Measurements from ENCODE around the gene CYP19A1. TPM values are rescaled to one million over a fixed set of nuclear protein-coding genes. Genes with fewer than 3 reads are reported as not detected.

Gene CYP19A1
- total and polyA plus RNA-seq, 9 of the 15 experiments (the other 6 are each of a cell fraction or from before 2014, with no cell fraction given): 0.16 to 0.63 (median 0.47) TPM; not detected in 3

GRCh38 chr15:51323749-51324148, 14.6 kb downstream of the CYP19A1 start:
- Histone ChIP-seq H3K9me3 (replicated peaks; ENCODE audit: control insufficient read depth, insufficient read depth, low read depth, low read length) (no peaks in the 10 kb centered on the region), H4K20me1 (replicated peaks; ENCODE audit: control insufficient read depth, insufficient read depth, low read length) (no peaks in the 10 kb centered on the region; the same call in 1 of the 2 replicates), H3K27ac (ENCODE audit: extremely low read depth, low read depth, low read length) (no peak overlapping the region), H2AFZ (ENCODE audit: low read depth, low read length) (no peak overlapping the region), H3K4me2 (ENCODE audit: insufficient read depth, low read length) (no peak overlapping the region), H3K9ac (ENCODE audit: insufficient read depth in 1 of 2, low read depth in 2 of 2, low read length in 2 of 2) (no peak overlapping the region), H3K36me3 (ENCODE audit: control insufficient read depth, insufficient read depth, low read length) (no peaks in the 10 kb centered on the region), H3K79me2 (ENCODE audit: control insufficient read depth, insufficient read depth, low read length) (no peaks in the 10 kb centered on the region), H3K4me1 (replicated peaks in 1 of 2; ENCODE audit: control insufficient read depth in 2 of 2, insufficient read depth in 2 of 2, low read length in 2 of 2) (no peaks in the 10 kb centered on the region; a peak in 1 of 5 replicates), H3K4me3 (no peak overlapping the region), H3K27me3 (ENCODE audit: control insufficient read depth in 2 of 2, insufficient read depth in 2 of 2, low read length in 2 of 2) (peaks cover 3 to 13% of the 10 kb centered on the region in 2 experiments; a peak in 4 of 5 replicates), H3K9me1 (ENCODE audit: control insufficient read depth, insufficient read depth, low read length) (no peaks in the 10 kb centered on the region)
- CTCF ChIA-PET (ENCODE audit: low intra/inter-chr PET ratio): no interaction called here
- DNase-seq (ENCODE audit: extremely low read depth in 1 of 4, low spot score in 3 of 4): no peak
- POLR2A ChIA-PET: interaction anchor here (0.7 kb wide), 1 partner anchor 40 kb away, joined by 3 read pairs; no protein-coding TSS in a partner anchor
- no peak for ATAC-seq
- FAIRE-seq: no peak
- 1% methylated on average over 7 of the region's 7 CpGs for WGBS (ENCODE audit: insufficient coverage, low coverage, missing lambda C conversion rate)
- no TSS peak for BruUV-seq (replicated peaks)
- in situ Hi-C loops (cut with MboI) (no loop called here), intact Hi-C loops (cut with micrococcal nuclease) (no loop called here)
- TF ChIP-seq, protein P1, sequence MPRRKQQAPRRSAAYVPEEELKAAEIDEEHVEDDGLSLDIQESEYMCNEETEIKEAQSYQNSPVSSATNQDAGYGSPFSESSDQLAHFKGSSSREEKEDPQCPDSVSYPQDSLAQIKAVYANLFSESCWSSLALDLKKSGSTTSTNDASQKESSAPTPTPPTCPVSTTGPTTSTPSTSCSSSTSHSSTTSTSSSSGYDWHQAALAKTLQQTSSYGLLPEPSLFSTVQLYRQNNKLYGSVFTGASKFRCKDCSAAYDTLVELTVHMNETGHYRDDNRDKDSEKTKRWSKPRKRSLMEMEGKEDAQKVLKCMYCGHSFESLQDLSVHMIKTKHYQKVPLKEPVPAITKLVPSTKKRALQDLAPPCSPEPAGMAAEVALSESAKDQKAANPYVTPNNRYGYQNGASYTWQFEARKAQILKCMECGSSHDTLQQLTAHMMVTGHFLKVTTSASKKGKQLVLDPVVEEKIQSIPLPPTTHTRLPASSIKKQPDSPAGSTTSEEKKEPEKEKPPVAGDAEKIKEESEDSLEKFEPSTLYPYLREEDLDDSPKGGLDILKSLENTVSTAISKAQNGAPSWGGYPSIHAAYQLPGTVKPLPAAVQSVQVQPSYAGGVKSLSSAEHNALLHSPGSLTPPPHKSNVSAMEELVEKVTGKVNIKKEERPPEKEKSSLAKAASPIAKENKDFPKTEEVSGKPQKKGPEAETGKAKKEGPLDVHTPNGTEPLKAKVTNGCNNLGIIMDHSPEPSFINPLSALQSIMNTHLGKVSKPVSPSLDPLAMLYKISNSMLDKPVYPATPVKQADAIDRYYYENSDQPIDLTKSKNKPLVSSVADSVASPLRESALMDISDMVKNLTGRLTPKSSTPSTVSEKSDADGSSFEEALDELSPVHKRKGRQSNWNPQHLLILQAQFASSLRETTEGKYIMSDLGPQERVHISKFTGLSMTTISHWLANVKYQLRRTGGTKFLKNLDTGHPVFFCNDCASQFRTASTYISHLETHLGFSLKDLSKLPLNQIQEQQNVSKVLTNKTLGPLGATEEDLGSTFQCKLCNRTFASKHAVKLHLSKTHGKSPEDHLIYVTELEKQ (CRISPR knock-in tag; IDR thresholded peaks at IDR 0.05): no peak
- TF ChIP-seq GATAD2B (IDR thresholded peaks at IDR 0.05; ENCODE audit: borderline replicate concordance): no peak
- TF ChIP-seq MED1 (CRISPR knock-in tag; IDR thresholded peaks at IDR 0.05; ENCODE audit: borderline replicate concordance): no peak
- TF ChIP-seq ZNF354B (CRISPR knock-in tag; IDR thresholded peaks at IDR 0.05): no peak
- TF ChIP-seq DDX20 (tag; IDR thresholded peaks at IDR 0.05; ENCODE audit: low read depth): no peak
- no peak for TF ChIP-seq ZNF785 (CRISPR knock-in tag; IDR thresholded peaks at IDR 0.05)
- TF ChIP-seq, protein P2, sequence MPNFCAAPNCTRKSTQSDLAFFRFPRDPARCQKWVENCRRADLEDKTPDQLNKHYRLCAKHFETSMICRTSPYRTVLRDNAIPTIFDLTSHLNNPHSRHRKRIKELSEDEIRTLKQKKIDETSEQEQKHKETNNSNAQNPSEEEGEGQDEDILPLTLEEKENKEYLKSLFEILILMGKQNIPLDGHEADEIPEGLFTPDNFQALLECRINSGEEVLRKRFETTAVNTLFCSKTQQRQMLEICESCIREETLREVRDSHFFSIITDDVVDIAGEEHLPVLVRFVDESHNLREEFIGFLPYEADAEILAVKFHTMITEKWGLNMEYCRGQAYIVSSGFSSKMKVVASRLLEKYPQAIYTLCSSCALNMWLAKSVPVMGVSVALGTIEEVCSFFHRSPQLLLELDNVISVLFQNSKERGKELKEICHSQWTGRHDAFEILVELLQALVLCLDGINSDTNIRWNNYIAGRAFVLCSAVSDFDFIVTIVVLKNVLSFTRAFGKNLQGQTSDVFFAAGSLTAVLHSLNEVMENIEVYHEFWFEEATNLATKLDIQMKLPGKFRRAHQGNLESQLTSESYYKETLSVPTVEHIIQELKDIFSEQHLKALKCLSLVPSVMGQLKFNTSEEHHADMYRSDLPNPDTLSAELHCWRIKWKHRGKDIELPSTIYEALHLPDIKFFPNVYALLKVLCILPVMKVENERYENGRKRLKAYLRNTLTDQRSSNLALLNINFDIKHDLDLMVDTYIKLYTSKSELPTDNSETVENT (CRISPR knock-in tag; IDR thresholded peaks at IDR 0.05): no peak
- TF ChIP-seq FOXK1 (CRISPR knock-in tag; IDR thresholded peaks at IDR 0.05; ENCODE audit: borderline replicate concordance): no peak
- TF ChIP-seq RREB1 (CRISPR knock-in tag; IDR thresholded peaks at IDR 0.05): no peak
- TF ChIP-seq GATA2 (CRISPR knock-in tag; IDR thresholded peaks at IDR 0.05): no peak
- no peak for TF ChIP-seq ZNF551 (CRISPR knock-in tag; IDR thresholded peaks at IDR 0.05)

All from K562 (cell line).